Measurements from ENCODE around the gene RAB30. TPM values are rescaled to one million over a fixed set of nuclear protein-coding genes. Genes with fewer than 3 reads are reported as not detected.

Gene RAB30
- total and polyA plus RNA-seq, 12 donors, result 2.5 to 29.4 (median 21.7) TPM

GRCh38 chr11:83060965-83061364, 10.7 kb downstream of the RAB30 start:
- Histone ChIP-seq H3K4me1 (peaks cover 3 to 71% (median 38%) of the 10 kb centered on the region in 9 donors), H3K4me3 (no peak overlapping the region), H3K27ac (no peak overlapping the region), H3K27me3 (no peaks in the 10 kb centered on the region), H3K9me3 (no peaks in the 10 kb centered on the region), H3K36me3 (no peaks in the 10 kb centered on the region)
- ATAC-seq (no peak), DNase-seq (no peak)
- TF ChIP-seq CTCF (IDR thresholded peaks at IDR 0.05), result no peak
- 95% methylated on average over 3 of the region's 3 CpGs for WGBS, 2 donors
- intact Hi-C loops (cut with DNase I), result no loop called here

GRCh38 chr11:83057721-83058120, 14.0 kb downstream of the RAB30 start:
- intact Hi-C loops (cut with DNase I), result no loop called here
- H3K27ac ChIP-seq, result no peak overlapping the region
- H3K36me3 ChIP-seq, result no peaks in the 10 kb centered on the region
- H3K4me1 ChIP-seq, result peaks cover 3 to 64% (median 44%) of the 10 kb centered on the region in 9 donors
- no peak for TF ChIP-seq CTCF (IDR thresholded peaks at IDR 0.05)
- no peaks in the 10 kb centered on the region for H3K27me3 ChIP-seq
- no peak for DNase-seq
- ATAC-seq, result peak in 1 of 8 donors; percentile 53
- 85 to 86% methylated on average over 3 of the region's 3 CpGs for WGBS, 2 donors
- no peaks in the 10 kb centered on the region for H3K9me3 ChIP-seq
- H3K4me3 ChIP-seq, result no peak overlapping the region

GRCh38 chr11:83056611-83057010, 15.1 kb downstream of the RAB30 start:
- H3K9me3 ChIP-seq, result no peaks in the 10 kb centered on the region
- no peaks in the 10 kb centered on the region for H3K27me3 ChIP-seq
- no peak overlapping the region for H3K4me3 ChIP-seq
- DNase-seq (no peak), ATAC-seq (no peak)
- peak overlapping the region in 1 of 10 donors; percentile 4 for H3K27ac ChIP-seq
- intact Hi-C loops (cut with DNase I), result no loop called here
- no peaks in the 10 kb centered on the region for H3K36me3 ChIP-seq
- H3K4me1 ChIP-seq, result peaks cover 6 to 65% (median 46%) of the 10 kb centered on the region in 9 donors
- no peak for TF ChIP-seq CTCF (IDR thresholded peaks at IDR 0.05)
- WGBS, 2 donors, result 75 to 78% methylated on average over 1 of the region's 1 CpG

- Histone ChIP-seq H3K27ac (peak overlapping the region in 1 of 10 donors; percentile 11), H3K4me1 (peaks cover 6 to 69% (median 50%) of the 10 kb centered on the region in 9 donors), H3K4me3 (no peak overlapping the region), H3K27me3 (no peaks in the 10 kb centered on the region), H3K9me3 (peaks cover 0 to 1% (median 0%) of the 10 kb centered on the region in 11 donors), H3K36me3 (no peaks in the 10 kb centered on the region)
- DNase-seq (no peak), ATAC-seq (no peak)
- WGBS, 2 donors, result 67 to 83% methylated on average over 2 of the region's 2 CpGs
- intact Hi-C loops (cut with DNase I), result no loop called here
- no peak for TF ChIP-seq CTCF (IDR thresholded peaks at IDR 0.05)
Observed at GRCh38 chr11:83056204-83056603, 15.5 kb downstream of the RAB30 start.

Data from heart right ventricle (tissue), 16 donors.